Keratinocyte (primary cell): ENCODE results near the gene FTO. TPM values are rescaled to one million over a fixed set of nuclear protein-coding genes. Genes with fewer than 3 reads are reported as not detected.

Source experiments
- DNase-seq: peaks from one replicate; pipeline ENCODE4 v3.0.0-alpha.2; 2011; ENCODE audit warnings: low read depth, missing footprints, low spot score
- FAIRE-seq: peaks from 2 replicates; lab custom pipeline; 2011; peaks lifted over from hg19 to GRCh38; lab: Jason Lieb, UNC
- H2AFZ ChIP-seq: 2 replicates; pipeline ENCODE4 v1.6.0; 2012; ENCODE audit warnings: low read length, control low read depth, inconsistent platforms; ENCODE audit not compliant: control insufficient read depth
- H3K27ac ChIP-seq: 2 replicates; pipeline ENCODE4 v1.5.1; 2011; ENCODE audit warnings: low read length; ENCODE audit not compliant: control insufficient read depth, insufficient read depth
- H3K27me3 ChIP-seq: 3 replicates; pipeline ENCODE4 v1.6.0; 2011; ENCODE audit warnings: low read length; ENCODE audit not compliant: control insufficient read depth, insufficient read depth; ENCODE audit errors: extremely low read depth
- H3K36me3 ChIP-seq, 2 experiments: 2 replicates in 1 of 2; 3 replicates in 1 of 2; pipeline ENCODE4 v1.5.1; 2011; ENCODE audit warnings: low read length in 2 of 2, mild to moderate bottlenecking in 1 of 2; ENCODE audit not compliant: control insufficient read depth in 2 of 2, insufficient read depth in 2 of 2; ENCODE audit errors: extremely low read depth in 1 of 2
- H3K4me1 ChIP-seq: 3 replicates; pipeline ENCODE4 v1.5.1; 2011; ENCODE audit warnings: low read length; ENCODE audit not compliant: control insufficient read depth, insufficient read depth; ENCODE audit errors: extremely low read depth
- H3K4me2 ChIP-seq: 3 replicates; pipeline ENCODE4 v1.6.0; 2011; ENCODE audit warnings: low read depth, low read length; ENCODE audit not compliant: control insufficient read depth, insufficient read depth; ENCODE audit errors: extremely low read depth
- H3K4me3 ChIP-seq, 3 experiments: fragments of 200-600 bp in 1 of 3; sonication (generic) in 1 of 3; 2 replicates in 2 of 3; 3 replicates in 1 of 3; pipeline ENCODE4 v1.5.1; 2011 to 2016; ENCODE audit warnings: low read length in 3 of 3, mild to moderate bottlenecking in 3 of 3, control low read depth in 2 of 3, inconsistent platforms in 1 of 3, low read depth in 1 of 3, mixed read lengths in 1 of 3, mixed run types in 1 of 3, moderate library complexity in 1 of 3; ENCODE audit not compliant: control insufficient read depth in 2 of 3, insufficient read depth in 2 of 3; ENCODE audit errors: extremely low read depth in 1 of 3
- H3K79me2 ChIP-seq: 2 replicates; pipeline ENCODE4 v1.6.0; 2012; ENCODE audit warnings: low read length; ENCODE audit not compliant: control insufficient read depth, insufficient read depth
- H3K9ac ChIP-seq: 3 replicates; pipeline ENCODE4 v1.6.0; 2011; ENCODE audit warnings: low read length; ENCODE audit not compliant: control insufficient read depth, insufficient read depth; ENCODE audit errors: extremely low read depth
- H3K9me1 ChIP-seq: 3 replicates; pipeline ENCODE4 v1.6.0; 2011; ENCODE audit warnings: low read length; ENCODE audit not compliant: control insufficient read depth, insufficient read depth; ENCODE audit errors: extremely low read depth
- H3K9me3 ChIP-seq: 2 replicates; pipeline ENCODE4 v1.5.1; 2012; ENCODE audit warnings: low read depth, low read length; ENCODE audit not compliant: control insufficient read depth
- H4K20me1 ChIP-seq: 3 replicates; pipeline ENCODE4 v1.6.0; 2011; ENCODE audit warnings: low read length; ENCODE audit not compliant: control insufficient read depth, insufficient read depth; ENCODE audit errors: extremely low read depth
- CTCF ChIP-seq, 3 experiments: IDR thresholded peaks in 1 of 3; conservative IDR thresholded peaks in 1 of 3; optimal IDR thresholded peaks in 1 of 3; 2 replicates in 2 of 3; 3 replicates in 1 of 3; pipeline versions ENCODE3 to v1.5.1; 2011; ENCODE audit warnings: low read length in 3 of 3, mild to moderate bottlenecking in 3 of 3, moderate library complexity in 2 of 3, control low read depth in 1 of 3, inconsistent platforms in 1 of 3; ENCODE audit not compliant: insufficient read depth in 2 of 3; ENCODE audit errors: extremely low read depth in 1 of 3
- EZH2 ChIP-seq: IDR thresholded peaks from one replicate; pipeline ENCODE4 v1.6.1; 2012; ENCODE audit warnings: inconsistent platforms, mild to moderate bottlenecking, low read length, moderate library complexity
- dilution Hi-C: fragments of 300-500 bp; cut with MboI; formaldehyde crosslinking; loops from one replicate; pipeline ENCODE4 v1.7.0; 2020; ENCODE audit warnings: low sequenced_read_pairs; ENCODE audit not compliant: extremely low pct_ligation_motif_present
- polyA plus RNA-seq, 5 experiments: library from polyadenylated mRNA; depleted of rRNA in 3 of 5; stranded (reverse) in 3 of 5; stranded (forward) in 1 of 5; unstranded in 1 of 5; fragments of >200 nt; gene quantifications; 1 replicate in 1 of 5; 2 replicates in 3 of 5; 3 replicates in 1 of 5; pipeline versions ENCODE4 v1.2.1 to v1.2.3, GENCODE V29; 2011 to 2012; ENCODE audit warnings: missing spikeins in 2 of 5, low read depth in 1 of 5, low replicate concordance in 1 of 5

FTO gene
- polyA plus RNA-seq, 1 donor (not counting 4 experiments of a cell fraction or from before 2014, with no cell fraction given), result 56.4 TPM

GRCh38 chr16:53785916-53786315 is 82.0 kb downstream of the FTO start:
- Histone ChIP-seq H3K27ac (no peak overlapping the region), H3K9me3 (no peaks in the 10 kb centered on the region), H3K4me1 (peaks cover 52% of the 10 kb centered on the region), H3K9ac (no peak overlapping the region), H3K79me2 (peaks cover 27% of the 10 kb centered on the region), H3K4me3 (no peak overlapping the region), H3K27me3 (no peaks in the 10 kb centered on the region), H3K9me1 (no peaks in the 10 kb centered on the region), H3K36me3 (no peaks in the 10 kb centered on the region), H4K20me1 (no peaks in the 10 kb centered on the region), H2AFZ (no peak overlapping the region), H3K4me2 (no peak overlapping the region)
- dilution Hi-C loops, result no loop called here
- no peak for TF ChIP-seq CTCF (optimal IDR thresholded peaks at IDR 0.05 in 1 of 3, IDR thresholded peaks at IDR 0.05 in 1 of 3, conservative IDR thresholded peaks at IDR 0.05 in 1 of 3; ENCODE audit: extremely low read depth in 1 of 3, insufficient read depth in 2 of 3, low read length in 3 of 3)
- no peak for TF ChIP-seq EZH2
- DNase-seq, result no peak
- no peak for FAIRE-seq

- H3K79me2 ChIP-seq, result peaks cover 32% of the 10 kb centered on the region
- H3K9me1 ChIP-seq, result no peaks in the 10 kb centered on the region
- no peak overlapping the region for H3K4me3 ChIP-seq
- TF ChIP-seq CTCF (optimal IDR thresholded peaks at IDR 0.05 in 1 of 3, IDR thresholded peaks at IDR 0.05 in 1 of 3, conservative IDR thresholded peaks at IDR 0.05 in 1 of 3; ENCODE audit: extremely low read depth in 1 of 3, insufficient read depth in 2 of 3, low read length in 3 of 3) (no peak), EZH2 (no peak)
- no peak overlapping the region for H3K4me2 ChIP-seq
- DNase-seq (no peak), FAIRE-seq (no peak)
- H3K36me3 ChIP-seq, result no peaks in the 10 kb centered on the region
- no peaks in the 10 kb centered on the region for H3K27me3 ChIP-seq
- dilution Hi-C loops, result no loop called here
- H3K4me1 ChIP-seq, result peaks cover 39% of the 10 kb centered on the region
- no peaks in the 10 kb centered on the region for H3K9me3 ChIP-seq
- no peak overlapping the region for H2AFZ ChIP-seq
- no peaks in the 10 kb centered on the region for H4K20me1 ChIP-seq
- no peak overlapping the region for H3K9ac ChIP-seq
- peak overlapping the region; percentile 52 for H3K27ac ChIP-seq
Observed at GRCh38 chr16:53787423-53787822, 83.5 kb downstream of the FTO start.
